ENCODE data around the gene NIPAL3.
"Not testable (repeated sequence)": the region's sequence is repeated elsewhere in the genome, so short reads cannot be mapped to it uniquely, and the experiment has no call there.

NIPAL3 gene

DNA sequence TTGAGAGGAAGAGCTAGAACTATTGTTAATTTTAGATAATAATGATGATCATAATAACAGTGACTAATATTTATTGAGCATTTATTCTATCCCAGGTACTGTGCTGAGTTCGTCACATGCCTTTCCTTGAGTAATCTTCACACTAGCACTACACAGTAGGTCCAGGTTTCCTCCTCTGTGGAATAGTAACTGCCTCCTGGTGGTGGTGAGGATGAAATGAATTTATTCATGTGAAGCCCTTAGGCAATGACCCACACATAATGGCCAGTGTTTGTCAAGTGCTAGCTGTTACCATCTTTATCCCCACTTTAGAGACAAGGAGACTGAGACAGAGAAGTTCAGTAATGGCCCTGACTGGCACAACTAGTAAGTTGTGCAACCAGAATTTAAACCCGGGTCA is 5.9 kb downstream of the NIPAL3 start:
- FAIRE-seq (no peak), DNase-seq (ENCODE audit: low spot score) (no peak)

DNA sequence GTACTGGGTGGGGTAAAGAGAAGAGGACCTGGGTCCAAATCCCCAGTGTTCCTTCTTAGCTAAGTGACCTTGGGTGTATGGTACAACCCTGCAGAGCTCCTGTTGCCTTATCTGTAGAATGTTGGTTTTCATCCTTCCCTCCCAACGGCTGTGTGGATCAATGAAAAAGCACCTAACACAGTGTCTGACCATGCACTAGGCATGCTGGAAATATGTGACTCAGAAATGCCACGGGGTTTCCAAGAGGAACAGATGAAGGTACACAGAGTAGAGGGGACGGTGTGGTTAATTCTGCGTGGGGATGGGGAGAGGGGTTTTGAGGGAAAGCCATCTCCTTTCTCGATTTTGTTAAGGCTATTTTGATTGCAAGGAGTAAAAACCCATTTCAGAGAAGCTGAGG is 8.6 kb downstream of the NIPAL3 start:
- FAIRE-seq, result no peak
- DNase-seq (ENCODE audit: low spot score), result no peak

DNA sequence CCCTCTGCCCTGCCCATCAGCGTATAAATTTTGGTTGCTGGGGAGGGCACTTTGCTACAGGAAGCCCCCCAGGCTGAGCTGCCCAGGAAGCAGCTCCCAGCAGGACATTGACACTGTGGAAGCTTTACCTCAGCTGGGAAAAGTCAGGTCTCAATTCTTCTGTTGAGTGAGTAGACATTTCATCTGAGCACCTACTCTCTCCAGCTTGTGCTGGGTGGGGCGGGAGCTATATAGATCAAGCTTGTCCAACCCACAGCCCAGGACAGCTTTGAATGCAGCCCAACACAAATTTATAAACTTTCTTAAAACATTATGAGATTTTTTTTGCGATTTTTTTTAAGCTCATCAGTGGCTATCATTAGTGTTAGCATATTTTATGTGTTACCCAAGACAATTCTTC is 9.4 kb downstream of the NIPAL3 start:
- no peak for DNase-seq (ENCODE audit: low spot score)
- no peak for FAIRE-seq

DNA sequence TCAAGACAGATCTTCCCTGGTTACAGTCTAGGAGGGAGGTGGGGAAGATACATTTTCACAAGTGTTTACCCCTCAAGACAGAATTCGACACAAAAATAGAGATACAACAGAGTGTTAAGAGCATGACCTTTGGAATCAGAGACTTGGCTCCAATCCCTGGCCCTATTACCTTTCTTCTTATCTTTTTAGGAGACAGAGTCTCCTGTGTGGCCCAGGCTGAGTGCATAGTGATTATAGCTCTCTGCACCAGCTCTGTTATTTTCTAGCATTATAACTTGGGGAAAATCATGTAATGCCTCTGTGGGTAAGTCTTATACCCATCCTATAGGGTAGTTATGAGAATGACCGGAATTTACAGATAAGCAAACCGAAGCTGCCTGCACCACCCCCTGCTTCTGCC is 9.8 kb downstream of the NIPAL3 start:
- DNase-seq (ENCODE audit: low spot score), result no peak
- FAIRE-seq, result no peak

DNA sequence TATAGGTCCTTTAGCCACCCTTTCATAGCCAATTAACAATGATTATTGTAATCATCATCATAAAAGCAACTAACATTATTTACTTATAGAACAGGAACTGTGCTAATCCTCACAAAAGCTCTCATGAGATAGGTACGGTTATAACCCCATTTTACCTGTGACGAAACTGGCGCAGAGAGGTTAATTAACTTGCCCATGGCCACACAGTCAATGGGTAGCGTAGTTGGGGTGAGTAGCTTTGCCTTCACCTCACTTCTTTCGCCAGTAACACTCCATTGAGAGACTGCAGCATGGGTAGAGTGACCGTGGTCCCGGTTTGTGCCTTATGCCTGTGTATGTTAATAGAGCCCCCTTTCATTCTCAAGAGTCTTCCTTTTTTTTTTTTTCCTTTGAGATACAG is 10.3 kb downstream of the NIPAL3 start:
- DNase-seq (ENCODE audit: low spot score) (no peak), FAIRE-seq (no peak)

DNA sequence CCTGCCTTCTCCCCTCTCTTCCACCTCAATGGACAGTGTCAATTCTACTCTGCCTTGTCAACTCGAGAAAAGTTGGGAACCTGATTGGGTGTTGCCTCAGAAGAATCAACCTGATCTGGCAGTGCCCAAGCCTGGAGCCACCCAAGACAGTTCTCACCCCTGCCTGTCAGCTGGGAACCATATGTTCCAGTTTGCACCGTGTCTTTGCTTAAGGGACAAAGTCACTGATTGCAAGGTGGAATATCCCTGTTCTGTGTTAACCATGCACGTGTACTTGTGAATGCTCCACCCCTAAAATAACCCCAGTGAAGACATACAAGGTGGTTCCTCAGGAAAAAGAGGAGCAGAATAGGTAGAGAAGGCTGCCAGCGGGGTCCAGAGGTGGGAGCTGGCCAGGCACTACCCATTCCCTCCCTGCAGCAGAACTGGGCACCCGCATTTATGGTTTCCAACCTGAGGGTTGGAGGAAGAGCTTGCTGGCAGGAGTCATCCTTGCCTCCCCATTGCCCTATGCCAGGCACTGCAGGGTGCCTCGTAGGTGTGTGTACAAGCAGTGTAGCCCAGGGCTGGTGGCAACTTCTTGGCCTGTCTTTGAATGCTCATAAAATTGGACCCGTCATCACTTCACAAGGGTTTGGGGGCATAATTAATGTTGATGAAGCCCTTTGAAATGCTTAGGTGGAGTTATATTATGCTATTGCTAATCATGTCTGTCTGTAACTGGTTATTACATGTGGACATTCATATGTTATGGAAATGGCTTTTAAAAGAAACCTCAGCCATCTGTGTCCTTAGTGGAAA is 11.3 kb downstream of the NIPAL3 start:
- no peak for DNase-seq (ENCODE audit: low spot score)
- no peak for FAIRE-seq

- FAIRE-seq (no peak), DNase-seq (ENCODE audit: low spot score) (no peak)
These were observed 11.9 kb downstream of the NIPAL3 start for GRCh38 chr1:24427545-24427862.

DNA sequence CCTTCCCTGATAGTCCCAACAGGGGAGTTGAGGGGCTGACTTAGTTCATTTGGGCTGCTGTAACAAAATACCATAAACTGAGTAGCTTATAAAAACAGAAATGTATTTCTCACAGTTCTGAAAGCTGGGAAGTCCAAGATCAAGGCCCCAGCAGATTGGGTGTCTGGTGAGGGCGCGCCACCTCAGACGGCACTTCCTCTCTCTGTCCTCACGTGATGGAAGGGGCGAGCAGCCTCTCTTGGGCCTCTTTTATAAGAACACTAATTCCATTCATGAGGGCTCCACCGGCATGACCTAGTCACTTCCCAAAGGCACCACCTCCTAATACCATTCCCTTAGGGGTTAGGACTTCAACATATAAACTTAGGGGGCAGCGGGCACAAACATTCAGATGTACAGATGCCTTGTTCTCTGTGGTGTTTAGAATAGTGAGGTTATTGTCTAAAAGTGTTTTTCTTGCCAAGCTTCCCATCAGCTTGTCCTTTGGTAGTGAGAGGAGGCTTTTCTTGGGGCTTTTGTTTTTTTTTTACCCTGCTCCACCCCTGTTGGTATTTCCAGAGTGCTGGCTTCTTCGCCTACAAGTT is 20.3 kb downstream of the NIPAL3 start:
- FAIRE-seq (no peak), DNase-seq (ENCODE audit: low spot score) (no peak)

- FAIRE-seq, result no peak
- no peak for DNase-seq (ENCODE audit: low spot score)
These were observed 22.2 kb downstream of the NIPAL3 start for GRCh38 chr1:24437631-24438396.

DNA sequence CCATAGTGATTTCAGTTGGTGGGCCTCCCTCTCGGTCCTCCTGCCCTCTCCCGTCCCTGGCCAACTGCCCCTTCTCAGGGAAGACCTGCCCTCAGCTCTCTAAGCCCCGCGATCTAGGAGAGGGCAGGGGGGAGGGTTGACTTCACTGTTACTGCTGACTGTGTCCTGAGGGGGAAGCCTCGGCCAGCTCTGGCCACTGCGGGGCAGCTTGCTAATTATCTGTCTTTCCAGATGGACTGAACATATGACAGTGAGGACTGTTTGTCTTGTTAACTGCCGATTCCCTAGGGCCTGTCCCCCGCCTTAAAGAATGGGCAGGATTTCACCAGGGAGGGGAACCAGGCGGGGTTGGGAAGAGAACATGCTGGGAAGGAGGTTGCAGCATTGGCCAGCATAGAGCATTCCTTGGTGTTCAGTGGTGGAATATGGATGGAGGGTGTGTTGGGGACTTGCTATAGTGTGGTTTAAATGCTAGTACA is 22.9 kb downstream of the NIPAL3 start:
- FAIRE-seq (no peak), DNase-seq (ENCODE audit: low spot score) (no peak)

DNA sequence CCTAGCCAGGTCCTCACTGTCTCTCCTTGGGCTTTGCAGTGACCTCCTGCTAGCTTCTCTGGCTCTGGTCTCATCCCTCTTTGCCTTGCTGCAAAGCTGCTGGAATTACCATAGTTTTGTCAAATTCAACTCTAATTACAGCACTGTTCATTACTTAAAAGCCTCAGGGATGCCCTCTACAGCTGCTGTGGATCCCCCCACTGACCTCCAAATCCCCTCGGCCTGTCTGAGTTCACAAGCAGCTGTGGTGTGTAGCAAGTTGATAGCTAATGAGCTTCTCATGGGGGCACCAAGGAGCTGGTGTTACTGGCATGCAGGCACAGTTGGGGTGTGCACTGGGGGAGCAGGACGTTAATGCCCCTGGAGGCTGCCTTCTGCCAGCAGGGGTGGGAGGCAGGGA is 24.8 kb downstream of the NIPAL3 start:
- no peak for DNase-seq (ENCODE audit: low spot score)
- FAIRE-seq, result no peak

DNA sequence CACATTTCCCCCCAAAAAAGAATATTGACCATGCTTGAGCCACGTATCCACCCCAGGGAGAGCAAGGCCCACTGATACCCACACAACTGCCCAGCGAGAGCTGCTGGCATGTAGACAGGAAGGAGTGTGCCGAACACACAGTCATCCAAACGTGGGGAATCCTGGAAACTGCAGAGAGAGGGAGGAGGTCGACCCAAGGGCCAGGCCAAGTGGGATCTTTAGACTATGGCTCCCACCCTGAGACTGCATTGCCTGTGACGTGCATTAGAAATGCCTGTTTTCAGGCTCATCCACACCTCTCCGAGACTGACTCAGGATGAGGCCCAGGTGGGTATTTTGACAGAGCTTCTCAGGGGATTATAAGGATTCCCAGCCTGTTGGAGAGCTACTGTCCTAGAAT is 25.9 kb downstream of the NIPAL3 start:
- DNase-seq (ENCODE audit: low spot score) (no peak), FAIRE-seq (no peak)

DNA sequence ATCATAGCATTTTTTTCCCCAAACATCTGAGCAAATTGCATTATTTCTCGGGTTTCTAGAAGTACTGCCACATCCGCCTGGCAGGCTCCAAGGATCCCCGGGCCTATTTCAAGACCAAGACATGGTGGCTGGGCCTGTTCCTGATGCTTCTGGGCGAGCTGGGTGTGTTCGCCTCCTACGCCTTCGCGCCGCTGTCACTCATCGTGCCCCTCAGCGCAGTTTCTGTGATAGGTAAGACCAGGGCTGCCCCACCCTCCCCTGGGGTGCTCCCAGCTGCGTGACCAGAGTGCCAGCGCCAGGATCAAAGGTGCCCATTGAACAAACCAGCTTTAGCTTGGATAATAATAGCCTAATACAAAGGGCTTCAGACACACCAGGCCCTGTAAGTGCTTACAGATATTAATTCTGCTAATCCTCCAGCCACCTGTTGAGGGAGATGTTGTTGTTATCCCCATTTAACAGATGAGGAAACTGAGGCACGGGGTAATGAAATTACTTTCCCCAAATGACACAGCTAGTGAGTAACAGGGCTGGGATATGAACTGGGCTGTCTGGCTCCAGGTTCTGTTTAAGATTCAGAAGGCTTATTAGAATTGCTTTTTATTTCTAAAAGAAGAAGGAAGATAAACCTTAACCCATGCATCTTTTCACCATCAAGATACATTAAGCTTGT is 26.5 kb downstream of the NIPAL3 start:
- DNase-seq (ENCODE audit: low spot score) (no peak), FAIRE-seq (no peak)

GRCh38 chr1:24442764-24443163 is 27.2 kb downstream of the NIPAL3 start:
- DNase-seq (ENCODE audit: low spot score) (no peak), FAIRE-seq (no peak)

DNA sequence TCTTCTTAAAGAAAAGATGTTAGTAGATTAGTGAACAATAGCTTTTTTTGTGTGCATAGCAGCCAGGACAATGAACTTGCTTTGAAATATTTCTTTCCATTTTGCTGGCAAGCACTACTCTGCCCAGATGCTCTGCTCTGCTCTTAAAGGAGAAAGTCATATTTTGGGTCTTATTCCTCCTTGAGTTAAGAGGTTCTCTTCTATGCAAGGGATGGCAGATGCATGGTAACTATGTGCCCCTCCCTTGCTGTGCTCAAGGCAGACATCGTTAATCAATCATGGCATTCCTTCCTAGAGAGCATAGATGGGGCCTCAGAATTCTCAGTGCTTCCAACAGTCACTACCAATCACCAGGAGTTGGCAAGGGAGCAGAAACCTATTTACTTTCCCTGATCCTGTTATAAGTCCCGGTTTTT is 27.6 kb downstream of the NIPAL3 start:
- FAIRE-seq (no peak), DNase-seq (ENCODE audit: low spot score) (no peak)

- not testable (repeated sequence) for FAIRE-seq; DNase-seq (ENCODE audit: low spot score)
These were observed 30.8 kb downstream of the NIPAL3 start for GRCh38 chr1:24446446-24446845.

GRCh38 chr1:24450316-24450715 is 34.7 kb downstream of the NIPAL3 start:
- no peak for FAIRE-seq

DNA sequence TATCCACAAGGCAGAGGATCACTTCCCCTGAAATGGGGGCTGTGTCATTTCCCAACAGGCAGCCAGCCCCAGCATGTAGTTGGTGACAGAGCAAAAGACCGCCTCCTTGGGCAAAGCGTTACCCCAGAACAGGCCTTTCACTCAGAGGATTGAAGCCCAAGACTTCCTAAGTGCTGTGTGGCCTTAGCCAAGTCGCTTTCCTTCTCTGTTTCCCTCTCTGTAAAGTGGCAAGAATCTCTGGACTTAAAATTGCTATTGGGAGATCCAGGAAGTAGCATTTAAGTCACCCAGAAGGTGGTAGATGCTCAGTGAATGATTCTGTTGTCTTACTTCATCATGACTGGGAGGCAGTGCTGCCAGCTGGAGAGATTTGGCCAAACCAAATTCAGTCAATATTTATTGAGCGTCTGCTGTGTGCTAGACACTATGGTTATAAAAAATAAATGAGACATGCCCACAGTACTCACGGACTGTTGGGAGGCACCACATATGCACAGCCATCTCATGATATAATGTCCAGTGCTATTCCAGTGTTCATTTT is 35.3 kb downstream of the NIPAL3 start:
- no peak for DNase-seq (ENCODE audit: low spot score)
- no peak for FAIRE-seq

More at GRCh38 chr1:24450316-24450715, 34.7 kb downstream of the NIPAL3 start:
- DNase-seq (ENCODE audit: low spot score), result no peak

GRCh38 chr1:24451746-24452145 is 36.1 kb downstream of the NIPAL3 start:
- FAIRE-seq, result no peak

DNA sequence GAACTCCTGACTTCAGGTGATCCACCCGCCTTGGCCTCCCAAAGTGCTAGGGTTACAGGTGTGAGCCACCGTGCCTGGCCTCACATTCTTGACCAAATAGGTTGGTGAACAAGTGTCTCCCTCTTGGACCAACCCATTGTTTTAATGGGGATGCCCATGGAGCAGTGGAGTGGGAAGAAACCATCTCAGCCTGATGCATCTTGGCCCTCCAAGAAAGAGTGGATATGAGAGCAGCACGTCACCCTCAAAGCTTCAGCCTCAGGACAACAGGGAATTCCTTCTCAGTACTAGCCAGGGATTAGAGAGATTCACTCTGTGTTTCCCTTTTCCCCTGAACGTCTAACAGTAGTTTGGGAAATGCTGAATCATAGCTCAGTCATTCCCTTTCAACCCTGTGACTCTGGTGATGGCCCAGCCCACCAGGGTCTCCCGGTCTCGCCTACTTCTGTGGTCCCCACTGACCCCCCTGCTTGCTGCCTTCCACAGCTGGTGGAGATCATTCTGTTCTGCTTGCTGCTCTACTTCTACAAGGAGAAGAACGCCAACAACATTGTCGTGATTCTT is 37.4 kb downstream of the NIPAL3 start:
- no peak for DNase-seq (ENCODE audit: low spot score)
- FAIRE-seq, result no peak

More at GRCh38 chr1:24451746-24452145, 36.1 kb downstream of the NIPAL3 start:
- DNase-seq (ENCODE audit: low spot score), result no peak

DNA sequence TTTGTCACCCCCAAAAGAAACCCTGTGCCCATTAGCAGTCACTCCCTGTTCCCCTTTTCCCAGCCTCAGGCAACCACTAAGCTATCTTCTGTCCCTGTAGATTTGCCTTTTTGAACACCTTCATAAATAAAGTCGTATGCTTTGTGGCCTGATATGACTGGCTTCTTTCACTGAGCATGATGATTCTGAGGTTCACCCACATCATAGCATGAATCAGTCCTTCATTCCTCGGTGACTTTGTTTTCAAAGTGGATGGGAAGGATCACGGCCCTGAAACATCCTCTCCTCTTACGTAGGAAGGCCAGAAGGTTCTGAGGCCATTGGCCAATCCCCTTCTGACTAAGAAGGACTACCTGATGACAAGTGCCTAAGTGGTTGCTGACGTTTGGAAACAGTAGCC is 39.1 kb downstream of the NIPAL3 start:
- DNase-seq (ENCODE audit: low spot score) (no peak), FAIRE-seq (no peak)

Data from RCC 7860 (cell line).